ENCODE results near the gene AFG3L2.
A peak's percentile ranks its signal among the peaks of the same experiment; 100 is the strongest.
"Not testable (repeated sequence)": the region's sequence is repeated elsewhere in the genome, so short reads cannot be mapped to it uniquely, and the experiment has no call there.

AFG3L2 gene

DNA sequence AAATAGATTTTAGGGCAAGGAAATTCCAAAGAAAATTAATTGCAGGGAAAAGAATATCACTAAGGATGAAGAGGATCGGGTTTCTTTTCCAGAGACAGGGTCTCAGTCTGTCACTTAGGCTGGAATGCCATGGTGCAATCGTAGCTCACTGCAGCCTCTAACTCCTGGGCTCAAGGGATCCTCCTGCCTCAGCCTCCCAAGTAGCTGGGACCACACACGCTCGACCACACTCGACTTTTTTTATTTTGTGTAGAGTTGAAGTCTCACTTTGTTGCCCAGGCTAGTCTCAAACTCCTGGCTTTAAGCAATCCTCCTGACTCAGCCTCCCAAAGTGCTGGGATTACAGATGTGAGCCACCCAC lies 1.2 kb upstream of the AFG3L2 start:
- not testable (repeated sequence) for H3K9ac ChIP-seq (ENCODE audit: low read length); H3K27ac ChIP-seq (ENCODE audit: low read depth, low read length, poor library complexity, severe bottlenecking); H3K9me3 ChIP-seq (ENCODE audit: low read length); H2AFZ ChIP-seq (ENCODE audit: low read length); H3F3A ChIP-seq (ENCODE audit: insufficient read depth, low read length); H3K27me3 ChIP-seq (ENCODE audit: insufficient read depth, low read length); H4K20me1 ChIP-seq (ENCODE audit: insufficient read depth, low read length); H3K9me2 ChIP-seq (ENCODE audit: low read depth, low read length)
- Histone ChIP-seq H3K4me2 (ENCODE audit: low read length) (peak overlapping the region; percentile 78), H3K4me3 (ENCODE audit: low read depth, low read length, poor library complexity, severe bottlenecking) (peak overlapping the region; percentile 62), H3K79me2 (ENCODE audit: insufficient read depth, low read length) (peaks cover 33% of the 10 kb centered on the region), H3K4me1 (ENCODE audit: insufficient read depth, low read length, severe bottlenecking) (peaks cover 31% of the 10 kb centered on the region), H3K36me3 (ENCODE audit: insufficient read depth, low read length) (peaks cover 19% of the 10 kb centered on the region)

DNA sequence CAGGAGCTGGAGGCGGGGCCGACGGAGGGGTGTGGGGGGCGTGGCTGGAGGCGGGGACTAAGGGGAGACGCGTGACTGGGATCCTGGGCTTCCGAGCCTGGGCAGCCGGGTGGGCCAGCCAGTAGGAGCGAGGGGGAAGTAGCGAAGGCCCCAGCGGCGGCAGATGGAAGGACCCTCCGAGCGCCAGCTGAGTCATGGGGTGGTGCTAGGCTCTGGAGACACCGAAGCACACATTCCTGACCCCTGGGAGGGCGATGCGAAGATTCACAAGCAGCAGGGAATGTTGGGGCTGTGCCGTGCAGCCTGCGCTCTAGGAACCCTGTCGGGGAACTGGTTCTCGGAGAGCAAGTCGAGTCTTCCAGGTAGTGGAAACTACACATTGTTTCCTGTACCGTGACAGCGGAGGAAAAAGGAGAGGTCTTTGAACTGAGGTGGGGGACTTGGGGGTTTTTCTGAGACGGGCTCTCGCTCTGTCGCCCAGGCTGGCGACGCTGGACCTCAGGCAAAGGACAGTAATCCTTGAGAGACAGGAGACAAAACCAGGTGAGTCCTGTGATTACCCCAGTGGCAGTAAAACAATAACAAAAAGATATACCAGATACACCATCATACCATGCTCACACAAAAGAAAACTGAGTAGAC lies 650 bp upstream of the AFG3L2 start:
- no peak overlapping the region for H3K27ac ChIP-seq (ENCODE audit: low read depth, low read length, poor library complexity, severe bottlenecking)
- peaks cover 38% of the 10 kb centered on the region for H3K79me2 ChIP-seq (ENCODE audit: insufficient read depth, low read length)
- peaks cover 24% of the 10 kb centered on the region for H3K36me3 ChIP-seq (ENCODE audit: insufficient read depth, low read length)
- H3K27me3 ChIP-seq (ENCODE audit: insufficient read depth, low read length) = no peaks in the 10 kb centered on the region
- 0 out of 2 replicates have a peak overlapping the region, but pooled peaks have one; percentile 10 for H2AFZ ChIP-seq (ENCODE audit: low read length)
- H4K20me1 ChIP-seq (ENCODE audit: insufficient read depth, low read length) = no peaks in the 10 kb centered on the region
- H3K9me2 ChIP-seq (ENCODE audit: low read depth, low read length) = no peaks in the 10 kb centered on the region
- H3K4me1 ChIP-seq (ENCODE audit: insufficient read depth, low read length, severe bottlenecking) = peaks cover 32% of the 10 kb centered on the region
- H3K9ac ChIP-seq (ENCODE audit: low read length) = peak overlapping the region; percentile 50
- H3F3A ChIP-seq (ENCODE audit: insufficient read depth, low read length) = no peaks in the 10 kb centered on the region
- TF ChIP-seq, protein P1, sequence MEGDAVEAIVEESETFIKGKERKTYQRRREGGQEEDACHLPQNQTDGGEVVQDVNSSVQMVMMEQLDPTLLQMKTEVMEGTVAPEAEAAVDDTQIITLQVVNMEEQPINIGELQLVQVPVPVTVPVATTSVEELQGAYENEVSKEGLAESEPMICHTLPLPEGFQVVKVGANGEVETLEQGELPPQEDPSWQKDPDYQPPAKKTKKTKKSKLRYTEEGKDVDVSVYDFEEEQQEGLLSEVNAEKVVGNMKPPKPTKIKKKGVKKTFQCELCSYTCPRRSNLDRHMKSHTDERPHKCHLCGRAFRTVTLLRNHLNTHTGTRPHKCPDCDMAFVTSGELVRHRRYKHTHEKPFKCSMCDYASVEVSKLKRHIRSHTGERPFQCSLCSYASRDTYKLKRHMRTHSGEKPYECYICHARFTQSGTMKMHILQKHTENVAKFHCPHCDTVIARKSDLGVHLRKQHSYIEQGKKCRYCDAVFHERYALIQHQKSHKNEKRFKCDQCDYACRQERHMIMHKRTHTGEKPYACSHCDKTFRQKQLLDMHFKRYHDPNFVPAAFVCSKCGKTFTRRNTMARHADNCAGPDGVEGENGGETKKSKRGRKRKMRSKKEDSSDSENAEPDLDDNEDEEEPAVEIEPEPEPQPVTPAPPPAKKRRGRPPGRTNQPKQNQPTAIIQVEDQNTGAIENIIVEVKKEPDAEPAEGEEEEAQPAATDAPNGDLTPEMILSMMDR (IDR thresholded peaks at IDR 0.05; ENCODE audit: low read length) = no peak
- TF ChIP-seq EZH2 (IDR thresholded peaks at IDR 0.05; ENCODE audit: borderline replicate concordance, low read length) = no peak
- peak overlapping the region; percentile 78 for H3K4me2 ChIP-seq (ENCODE audit: low read length)
- H3K9me3 ChIP-seq (ENCODE audit: low read length) = no peaks in the 10 kb centered on the region
- H3K4me3 ChIP-seq (ENCODE audit: low read depth, low read length, poor library complexity, severe bottlenecking) = peak overlapping the region; percentile 62

DNA sequence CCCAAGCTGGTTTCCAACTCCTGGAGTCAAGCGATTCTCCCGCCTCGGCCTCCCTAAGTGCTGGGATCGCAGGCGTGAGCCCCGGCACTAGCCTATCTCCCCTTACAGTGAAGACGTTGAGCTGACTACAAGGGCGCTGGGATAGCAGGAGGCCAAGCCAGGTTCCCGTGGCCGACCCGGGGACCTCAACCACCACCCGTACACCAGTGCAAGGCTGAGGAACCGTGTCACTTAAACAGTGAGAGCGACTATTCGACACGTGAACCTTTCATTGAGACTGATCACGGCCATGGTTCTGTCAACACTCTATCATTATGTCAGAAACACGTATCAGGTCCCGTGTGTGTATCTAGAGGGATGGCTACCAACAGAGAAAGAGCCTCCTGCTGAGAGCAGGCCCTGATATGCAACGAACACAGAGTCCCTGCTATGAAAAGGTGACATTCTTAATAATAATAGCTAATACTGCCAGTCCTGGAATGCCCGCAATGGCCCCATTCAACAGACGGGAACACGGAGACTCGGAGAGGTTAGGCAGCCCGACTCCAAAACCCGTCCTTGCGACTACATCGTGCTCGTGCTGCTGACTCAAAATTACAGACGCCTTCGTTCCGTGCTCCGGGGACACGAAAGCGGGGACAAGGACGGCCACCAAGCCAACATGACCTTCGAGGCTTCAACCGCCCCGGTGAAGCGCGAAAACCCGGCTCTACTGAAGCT lies 833 bp downstream of the AFG3L2 start:
- Histone ChIP-seq H3F3A (ENCODE audit: insufficient read depth, low read length) (no peaks in the 10 kb centered on the region), H3K79me2 (ENCODE audit: insufficient read depth, low read length) (peaks cover 53% of the 10 kb centered on the region), H3K36me3 (ENCODE audit: insufficient read depth, low read length) (peaks cover 34% of the 10 kb centered on the region), H3K4me2 (ENCODE audit: low read length) (peak overlapping the region; percentile 86), H3K9ac (ENCODE audit: low read length) (peak overlapping the region; percentile 88), H4K20me1 (ENCODE audit: insufficient read depth, low read length) (no peaks in the 10 kb centered on the region), H3K27me3 (ENCODE audit: insufficient read depth, low read length) (no peaks in the 10 kb centered on the region), H2AFZ (ENCODE audit: low read length) (no peak overlapping the region), H3K4me3 (ENCODE audit: low read depth, low read length, poor library complexity, severe bottlenecking) (peak overlapping the region; percentile 78), H3K27ac (ENCODE audit: low read depth, low read length, poor library complexity, severe bottlenecking) (peak overlapping the region; percentile 62), H3K4me1 (ENCODE audit: insufficient read depth, low read length, severe bottlenecking) (peaks cover 32% of the 10 kb centered on the region), H3K9me3 (ENCODE audit: low read length) (no peaks in the 10 kb centered on the region), H3K9me2 (ENCODE audit: low read depth, low read length) (no peaks in the 10 kb centered on the region)
- no peak for TF ChIP-seq EZH2 (IDR thresholded peaks at IDR 0.05; ENCODE audit: borderline replicate concordance, low read length)
- TF ChIP-seq, protein P1 (IDR thresholded peaks at IDR 0.05; ENCODE audit: low read length) = no peak

Data from OCI-LY1 (cell line).